ENCODE data around the gene FAXDC2.
"Not testable (repeated sequence)": the region's sequence is repeated elsewhere in the genome, so short reads cannot be mapped to it uniquely, and the experiment has no call there.

The FAXDC2 gene

GRCh38 chr5:154841273-154841661 is 9.1 kb downstream of the FAXDC2 start:
- intact Hi-C loops (cut with DNase I; ENCODE audit: low total_unique reads) = no loop called here
- Histone ChIP-seq H3K27ac (no peak overlapping the region), H3K4me1 (peaks cover 0 to 23% (median 8%) of the 10 kb centered on the region in 4 donors), H3K27me3 (no peaks in the 10 kb centered on the region), H3K4me3 (no peak overlapping the region), H3K9me3 (no peaks in the 10 kb centered on the region), H3K36me3 (peaks cover 12 to 34% (median 12%) of the 10 kb centered on the region in 3 donors)
- no peak for DNase-seq
- TF ChIP-seq, protein P1, sequence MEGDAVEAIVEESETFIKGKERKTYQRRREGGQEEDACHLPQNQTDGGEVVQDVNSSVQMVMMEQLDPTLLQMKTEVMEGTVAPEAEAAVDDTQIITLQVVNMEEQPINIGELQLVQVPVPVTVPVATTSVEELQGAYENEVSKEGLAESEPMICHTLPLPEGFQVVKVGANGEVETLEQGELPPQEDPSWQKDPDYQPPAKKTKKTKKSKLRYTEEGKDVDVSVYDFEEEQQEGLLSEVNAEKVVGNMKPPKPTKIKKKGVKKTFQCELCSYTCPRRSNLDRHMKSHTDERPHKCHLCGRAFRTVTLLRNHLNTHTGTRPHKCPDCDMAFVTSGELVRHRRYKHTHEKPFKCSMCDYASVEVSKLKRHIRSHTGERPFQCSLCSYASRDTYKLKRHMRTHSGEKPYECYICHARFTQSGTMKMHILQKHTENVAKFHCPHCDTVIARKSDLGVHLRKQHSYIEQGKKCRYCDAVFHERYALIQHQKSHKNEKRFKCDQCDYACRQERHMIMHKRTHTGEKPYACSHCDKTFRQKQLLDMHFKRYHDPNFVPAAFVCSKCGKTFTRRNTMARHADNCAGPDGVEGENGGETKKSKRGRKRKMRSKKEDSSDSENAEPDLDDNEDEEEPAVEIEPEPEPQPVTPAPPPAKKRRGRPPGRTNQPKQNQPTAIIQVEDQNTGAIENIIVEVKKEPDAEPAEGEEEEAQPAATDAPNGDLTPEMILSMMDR (IDR thresholded peaks at IDR 0.05) = no peak

- no peak for DNase-seq
- Histone ChIP-seq H3K4me3 (no peak overlapping the region), H3K36me3 (peaks cover 12 to 34% (median 12%) of the 10 kb centered on the region in 3 donors), H3K27ac (no peak overlapping the region), H3K4me1 (peaks cover 0 to 23% (median 7%) of the 10 kb centered on the region in 4 donors), H3K27me3 (no peaks in the 10 kb centered on the region), H3K9me3 (no peaks in the 10 kb centered on the region)
- intact Hi-C loops (cut with DNase I; ENCODE audit: low total_unique reads) = no loop called here
- TF ChIP-seq, protein P1 (IDR thresholded peaks at IDR 0.05) = no peak
Measured at GRCh38 chr5:154840435-154841272, 9.7 kb downstream of the FAXDC2 start.

- intact Hi-C loops (cut with DNase I; ENCODE audit: low total_unique reads) = no loop called here
- peaks cover 0 to 22% (median 13%) of the 10 kb centered on the region in 4 donors for H3K4me1 ChIP-seq
- TF ChIP-seq, protein P1 (IDR thresholded peaks at IDR 0.05) = no peak
- H3K9me3 ChIP-seq = no peaks in the 10 kb centered on the region
- H3K27me3 ChIP-seq = no peaks in the 10 kb centered on the region
- peak overlapping the region in 1 of 2 donors; percentile 74 for H3K27ac ChIP-seq
- no peak overlapping the region for H3K4me3 ChIP-seq
- H3K36me3 ChIP-seq = peaks cover 12 to 38% (median 12%) of the 10 kb centered on the region in 3 donors
- peak in 1 of 2 donors; percentile 23 for DNase-seq
Measured at GRCh38 chr5:154837009-154837901, 13.1 kb downstream of the FAXDC2 start.

DNA sequence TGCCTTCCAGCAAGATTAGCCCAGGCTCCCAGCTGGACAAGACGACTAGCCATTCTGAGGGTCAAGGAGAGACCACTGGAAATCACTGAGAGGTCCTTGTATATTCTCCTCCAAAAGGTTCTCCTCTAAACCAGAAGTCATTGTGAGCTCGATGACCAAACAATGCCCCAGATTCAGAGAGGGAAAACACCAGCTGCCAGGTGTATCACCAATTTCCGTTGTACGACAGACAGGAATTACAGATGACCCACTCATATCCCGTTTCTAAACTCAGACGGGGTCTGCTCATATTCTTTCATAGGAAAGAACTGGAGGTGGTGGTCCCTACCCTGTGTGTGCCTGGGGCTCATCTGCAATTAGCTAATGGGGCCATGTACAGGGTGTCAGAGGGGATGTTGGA is 14.2 kb downstream of the FAXDC2 start:
- intact Hi-C loops (cut with DNase I; ENCODE audit: low total_unique reads) = no loop called here
- peak overlapping the region; percentile 74 to 79 for H3K27ac ChIP-seq

GRCh38 chr5:154835701-154836052 is 14.7 kb downstream of the FAXDC2 start:
- Histone ChIP-seq H3K36me3 (peaks cover 21 to 42% (median 22%) of the 10 kb centered on the region in 3 donors), H3K27ac (peak overlapping the region; percentile 74 to 79), H3K4me3 (peak overlapping the region; percentile 21 to 26), H3K4me1 (peaks cover 0 to 22% (median 13%) of the 10 kb centered on the region in 4 donors)
- H3K27me3 ChIP-seq; DNase-seq; H3K9me3 ChIP-seq; intact Hi-C loops (cut with DNase I; ENCODE audit: low total_unique reads): not testable (repeated sequence)

More for the DNA sequence above, 14.2 kb downstream of the FAXDC2 start:
- H3K9me3 ChIP-seq = no peaks in the 10 kb centered on the region
- TF ChIP-seq, protein P1 (IDR thresholded peaks at IDR 0.05) = no peak
- H3K4me1 ChIP-seq = peaks cover 0 to 22% (median 13%) of the 10 kb centered on the region in 4 donors
- no peak overlapping the region for H3K4me3 ChIP-seq
- DNase-seq = no peak
- peaks cover 15 to 42% (median 18%) of the 10 kb centered on the region in 3 donors for H3K36me3 ChIP-seq
- no peaks in the 10 kb centered on the region for H3K27me3 ChIP-seq
